NOMO-1 treated with DMSO at 0.1 percent for 48 hours (cell line): ENCODE measurements around the gene RYR2.
"Not testable (repeated sequence)": the region's sequence is repeated elsewhere in the genome, so short reads cannot be mapped to it uniquely, and the experiment has no call there.

Experiments used
- DNase-seq: peaks from one replicate; lab custom pipeline; 2025; ENCODE audit not compliant: unreplicated experiment; lab: John Stamatoyannopoulos, UW

Gene RYR2

GRCh38 chr1:237834048-237834447 lies 792.1 kb downstream of the RYR2 start:
- DNase-seq: no peak

- no peak for DNase-seq
Observed at GRCh38 chr1:237834461-237834860, 792.5 kb downstream of the RYR2 start.

- DNase-seq: no peak
Observed at GRCh38 chr1:237838320-237838719, 796.3 kb downstream of the RYR2 start.

GRCh38 chr1:237838904-237839534 lies 797.0 kb downstream of the RYR2 start:
- DNase-seq: no peak

- DNase-seq: no peak
Observed at GRCh38 chr1:237841485-237841884, 799.5 kb downstream of the RYR2 start.

GRCh38 chr1:237843516-237843915 lies 801.5 kb downstream of the RYR2 start:
- DNase-seq: not testable (repeated sequence)

GRCh38 chr1:237851210-237851845 lies 809.3 kb downstream of the RYR2 start:
- peak; percentile 63 for DNase-seq

DNA sequence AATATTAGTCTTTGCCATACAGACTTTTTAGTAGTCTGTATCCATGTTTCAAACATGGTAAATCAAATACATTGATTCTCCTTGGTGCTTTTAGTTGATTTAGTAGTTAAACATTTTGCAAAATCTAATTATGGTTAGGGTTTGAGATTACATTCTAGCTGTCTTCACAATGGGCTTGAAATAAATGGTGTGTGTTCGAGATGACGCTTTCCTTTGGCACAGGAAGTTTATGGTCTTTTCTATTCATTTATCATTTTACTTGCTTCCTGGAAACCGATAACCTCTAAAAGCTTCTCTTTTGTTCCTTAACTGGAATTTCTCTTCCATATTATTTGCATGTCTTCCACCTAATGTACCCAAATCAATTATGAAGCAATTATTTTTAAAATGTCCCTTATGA lies 810.4 kb downstream of the RYR2 start:
- no peak for DNase-seq

DNA sequence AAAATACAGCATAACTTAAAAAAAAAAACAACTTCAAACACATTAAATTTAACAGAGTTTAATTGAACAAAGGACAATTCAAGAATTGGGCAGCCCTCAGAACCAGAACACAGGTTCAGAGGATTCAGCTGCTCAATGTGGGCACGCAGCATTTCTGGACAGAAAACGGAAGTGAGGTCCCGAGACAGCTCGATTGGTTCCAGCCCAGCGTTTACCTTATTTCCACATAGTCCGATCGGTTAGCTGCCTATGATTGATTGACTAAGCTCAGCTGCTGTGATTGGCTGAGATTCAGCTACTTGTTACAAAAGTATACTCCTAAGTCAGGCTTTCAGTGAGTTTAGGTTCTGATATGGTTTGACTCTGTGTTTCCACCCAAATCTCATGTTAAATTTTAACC lies 815.5 kb downstream of the RYR2 start:
- DNase-seq: no peak

GRCh38 chr1:237858992-237859391 lies 817.0 kb downstream of the RYR2 start:
- no peak for DNase-seq

GRCh38 chr1:237861944-237862343 lies 820.0 kb downstream of the RYR2 start:
- DNase-seq: peak; percentile 59

- no peak for DNase-seq
Observed at GRCh38 chr1:237863234-237863633, 821.2 kb downstream of the RYR2 start.

GRCh38 chr1:237864338-237865244 lies 822.6 kb downstream of the RYR2 start:
- peak; percentile 55 for DNase-seq

DNA sequence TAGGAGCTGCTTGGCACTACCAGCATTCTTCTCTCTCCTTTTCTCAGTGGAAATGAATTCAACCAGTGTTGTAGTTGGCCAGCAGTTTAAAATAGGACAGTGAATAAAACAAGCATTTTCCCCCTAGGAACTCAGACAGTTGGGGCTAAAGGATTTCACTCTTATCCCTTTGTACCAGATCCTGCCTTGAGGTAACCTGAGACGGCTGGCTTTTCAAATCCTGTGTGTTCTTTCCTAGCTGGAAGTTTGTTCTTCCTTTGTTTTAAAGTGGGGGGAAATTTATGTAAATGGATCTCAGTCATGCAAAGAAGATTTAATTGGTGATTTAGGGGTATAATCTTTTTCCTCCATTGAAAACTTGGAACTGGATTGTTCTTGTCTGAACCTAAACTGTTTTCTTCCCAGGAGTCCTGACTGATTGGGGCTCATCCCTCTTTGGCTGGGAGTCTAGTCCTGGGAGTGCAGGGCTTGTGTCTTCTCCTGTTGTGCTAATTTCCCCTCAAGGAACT lies 825.5 kb downstream of the RYR2 start:
- no peak for DNase-seq

GRCh38 chr1:237868817-237869600 lies 827.0 kb downstream of the RYR2 start:
- DNase-seq: no peak

- DNase-seq: peak; percentile 28
Observed at GRCh38 chr1:237873487-237874211, 831.7 kb downstream of the RYR2 start.

DNA sequence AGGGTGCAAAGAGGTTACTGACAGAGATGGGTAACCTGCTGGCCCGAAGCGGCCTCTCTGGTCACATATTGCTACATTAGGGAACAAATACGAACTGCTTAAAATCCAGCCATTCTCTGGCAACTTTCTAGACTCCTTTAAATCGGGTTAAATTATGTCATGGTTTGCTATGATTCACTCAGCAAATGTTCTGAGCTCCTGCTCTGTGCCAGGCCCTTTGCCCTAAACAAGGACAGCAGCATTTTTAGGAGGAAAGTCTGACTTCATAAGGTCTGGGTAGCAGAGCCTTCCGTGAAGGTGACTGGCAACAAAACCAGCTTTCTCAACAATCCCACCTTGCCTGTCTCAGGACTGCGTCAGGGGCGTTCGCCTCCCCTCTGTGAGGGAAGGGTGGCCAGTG lies 833.3 kb downstream of the RYR2 start:
- DNase-seq: no peak

GRCh38 chr1:237877631-237878030 lies 835.6 kb downstream of the RYR2 start:
- no peak for DNase-seq

- DNase-seq: no peak
Observed at GRCh38 chr1:237878406-237878805, 836.4 kb downstream of the RYR2 start.

GRCh38 chr1:237879195-237879594 lies 837.2 kb downstream of the RYR2 start:
- DNase-seq: no peak
